HFF-Myc (cell line): Measurements from ENCODE around the gene TSPAN18.

Experiments
- DNase-seq: peaks from one replicate; pipeline ENCODE4 v3.0.0-alpha.2; 2011; ENCODE audit warnings: low read depth; ENCODE audit errors: extremely low read depth
- H3K4me3 ChIP-seq: replicated peaks from 2 replicates; pipeline ENCODE4 v1.5.1; 2011; ENCODE audit warnings: low read depth, mild to moderate bottlenecking, control low read depth, low read length
- CTCF ChIP-seq: IDR thresholded peaks from 2 replicates; pipeline ENCODE4 v1.5.1; 2012; ENCODE audit warnings: mild to moderate bottlenecking, low read depth, low read length, control low read depth; ENCODE audit errors: missing control alignments

The TSPAN18 gene

DNA sequence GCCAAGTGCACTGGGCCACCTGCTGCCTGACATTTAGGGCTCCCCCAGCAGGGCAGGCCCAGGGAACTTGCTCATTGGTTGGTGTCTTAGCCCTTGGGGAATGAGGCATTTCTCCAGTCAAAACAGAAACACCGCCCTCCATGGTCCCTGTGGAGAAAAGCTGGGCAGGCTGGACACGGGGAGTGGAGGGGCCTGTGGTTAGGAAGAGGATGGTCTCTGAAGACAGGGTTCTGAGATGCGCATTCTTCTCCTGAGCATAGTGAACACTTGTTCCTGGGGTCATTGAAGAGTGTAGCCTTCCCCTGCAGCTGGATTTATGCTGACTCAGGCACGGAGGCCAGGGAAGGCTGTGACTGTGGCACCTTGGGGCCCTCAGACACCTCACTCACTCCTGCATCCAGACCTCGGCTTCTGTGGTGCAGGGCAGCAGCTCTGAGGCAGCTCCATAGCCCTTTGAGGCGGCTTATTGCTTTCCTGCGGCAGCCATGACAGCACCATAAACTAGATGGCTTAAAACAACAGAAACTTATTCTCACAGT lies 8.2 kb downstream of the TSPAN18 start:
- H3K4me3 ChIP-seq, result no peak overlapping the region
- no peak for TF ChIP-seq CTCF
- no peak for DNase-seq

GRCh38 chr11:44736791-44737190 lies 10.0 kb downstream of the TSPAN18 start:
- H3K4me3 ChIP-seq, result no peak overlapping the region
- TF ChIP-seq CTCF, result no peak
- DNase-seq, result no peak

DNA sequence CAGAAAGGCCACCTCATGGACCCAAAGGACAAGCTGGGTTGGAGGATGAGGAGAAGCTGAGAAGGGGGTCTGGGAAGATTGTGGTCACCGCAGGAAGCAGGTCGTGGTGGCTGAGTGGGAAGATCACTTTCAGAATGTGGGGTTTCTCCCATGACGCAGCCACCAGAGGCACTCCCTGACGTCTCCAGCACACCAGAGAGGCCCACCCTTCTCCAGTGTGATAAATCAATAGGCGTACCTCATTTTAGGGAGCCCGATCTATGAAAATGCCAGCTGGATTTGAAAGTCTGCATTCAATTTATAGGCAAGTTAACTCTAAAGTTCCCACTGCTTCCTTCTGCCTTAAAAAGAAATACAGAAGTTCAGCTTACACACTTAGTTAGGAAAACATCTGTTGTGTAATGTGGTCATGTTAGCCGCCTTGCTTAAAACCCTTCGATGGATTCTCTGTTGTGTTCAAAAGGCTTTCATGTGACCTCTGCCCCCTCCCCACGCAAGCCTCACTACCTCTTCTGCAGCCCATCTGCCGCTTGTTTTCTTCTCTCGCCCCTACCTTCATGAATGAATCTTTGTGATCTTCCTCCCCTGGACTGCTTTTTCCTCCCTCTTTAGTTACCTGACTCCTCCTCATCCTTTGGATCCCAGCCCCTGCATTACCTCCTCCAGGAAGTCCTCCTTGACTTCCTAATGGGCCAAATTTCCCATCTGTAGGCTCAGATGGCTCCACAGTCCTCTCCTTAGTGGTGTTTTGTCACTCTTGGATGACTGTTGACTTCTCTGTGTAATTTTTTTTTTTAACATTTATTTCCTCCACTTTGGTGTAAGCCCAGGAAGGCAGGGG lies 10.7 kb downstream of the TSPAN18 start:
- no peak overlapping the region for H3K4me3 ChIP-seq
- DNase-seq, result no peak
- no peak for TF ChIP-seq CTCF

GRCh38 chr11:44738791-44739190 lies 12.0 kb downstream of the TSPAN18 start:
- TF ChIP-seq CTCF, result no peak
- no peak for DNase-seq
- H3K4me3 ChIP-seq, result no peak overlapping the region

- TF ChIP-seq CTCF, result no peak
- H3K4me3 ChIP-seq, result no peak overlapping the region
- DNase-seq, result no peak
These were observed 14.2 kb downstream of the TSPAN18 start for GRCh38 chr11:44740967-44741366.

GRCh38 chr11:44741976-44742375 lies 15.2 kb downstream of the TSPAN18 start:
- no peak for TF ChIP-seq CTCF
- DNase-seq, result no peak
- no peak overlapping the region for H3K4me3 ChIP-seq
